ENCODE data around the gene CDA. TPM values are rescaled to one million over a fixed set of nuclear protein-coding genes. Genes with fewer than 3 reads are reported as not detected.

CDA gene
- total and polyA plus RNA-seq, 9 of the 15 experiments (the other 6 are each of a cell fraction or from before 2014, with no cell fraction given): not detected

- TF ChIP-seq NKRF (IDR thresholded peaks at IDR 0.05; ENCODE audit: borderline replicate concordance) (no peak), CTBP1 (IDR thresholded peaks at IDR 0.05; ENCODE audit: borderline replicate concordance) (0 out of 2 replicates have a peak, but pooled peaks have one; percentile 20), TEAD4 (IDR thresholded peaks at IDR 0.05; ENCODE audit: low read length) (no peak), TEAD4 (CRISPR knock-in tag; IDR thresholded peaks at IDR 0.05; ENCODE audit: borderline replicate concordance) (no peak), ATF7 (IDR thresholded peaks at IDR 0.05) (peak; percentile 23; the same call in 1 of the 2 replicates), CEBPG (CRISPR knock-in tag; IDR thresholded peaks at IDR 0.05) (no peak), CEBPG (tag; conservative IDR thresholded peaks at IDR 0.05 in 1 of 2, IDR thresholded peaks at IDR 0.05 in 1 of 2) (peak; percentile 33 to 37; a peak in 1 of 4 replicates), CEBPB (tag; IDR thresholded peaks at IDR 0.05) (peak; percentile 36; the same call in 1 of the 2 replicates), MYNN (IDR thresholded peaks at IDR 0.05) (0 out of 2 replicates have a peak, but pooled peaks have one; percentile 51), MYNN (CRISPR knock-in tag; IDR thresholded peaks at IDR 0.05) (no peak), ZNF24 (IDR thresholded peaks at IDR 0.05) (0 out of 2 replicates have a peak, but pooled peaks have one; percentile 14), CTCF (IDR thresholded peaks at IDR 0.05 in 2 of 3, conservative IDR thresholded peaks at IDR 0.05 in 1 of 3; ENCODE audit: insufficient read depth in 2 of 3, low read depth in 1 of 3, low read length in 3 of 3) (peak; percentile 89 to 97 (median 92)), E2F8 (IDR thresholded peaks at IDR 0.05; ENCODE audit: low read depth, partially characterized antibody) (peak; percentile 17), TCF7 (IDR thresholded peaks at IDR 0.05; ENCODE audit: borderline replicate concordance) (no peak)
- TF ChIP-seq, protein P1, sequence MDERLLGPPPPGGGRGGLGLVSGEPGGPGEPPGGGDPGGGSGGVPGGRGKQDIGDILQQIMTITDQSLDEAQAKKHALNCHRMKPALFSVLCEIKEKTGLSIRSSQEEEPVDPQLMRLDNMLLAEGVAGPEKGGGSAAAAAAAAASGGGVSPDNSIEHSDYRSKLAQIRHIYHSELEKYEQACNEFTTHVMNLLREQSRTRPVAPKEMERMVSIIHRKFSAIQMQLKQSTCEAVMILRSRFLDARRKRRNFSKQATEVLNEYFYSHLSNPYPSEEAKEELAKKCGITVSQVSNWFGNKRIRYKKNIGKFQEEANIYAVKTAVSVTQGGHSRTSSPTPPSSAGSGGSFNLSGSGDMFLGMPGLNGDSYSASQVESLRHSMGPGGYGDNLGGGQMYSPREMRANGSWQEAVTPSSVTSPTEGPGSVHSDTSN (CRISPR knock-in tag; IDR thresholded peaks at IDR 0.05; ENCODE audit: low read depth): no peak
- TF ChIP-seq, protein P1 (tag; conservative IDR thresholded peaks at IDR 0.05; ENCODE audit: low read depth): peak; percentile 49; the same call in 1 of the 2 replicates
Observed at GRCh38 chr1:20640183-20640597, 51.3 kb downstream of the CDA start (continued).
